Mesenchymal stem cell (in vitro differentiated cells and primary cell): Measurements from ENCODE around the gene GSTM3.
A peak's percentile ranks its signal among the peaks of the same experiment; 100 is the strongest.

Source experiments
- DNase-seq: peaks from one replicate; pipeline ENCODE4 v3.0.0-alpha.2; 2013
- H2AFZ ChIP-seq: one replicate; pipeline ENCODE4 v1.6.1; 2013; ENCODE audit warnings: low read depth, mild to moderate bottlenecking, control low read depth, inconsistent platforms, low read length, moderate library complexity
- H2AK5ac ChIP-seq: 2 replicates; pipeline ENCODE4 v1.6.1; 2013; ENCODE audit warnings: low read length, moderate library complexity, mild to moderate bottlenecking, inconsistent platforms; ENCODE audit not compliant: severe bottlenecking
- H2BK120ac ChIP-seq: one replicate; pipeline ENCODE4 v1.6.1; 2013; ENCODE audit warnings: low read depth, mild to moderate bottlenecking, inconsistent platforms, low read length, moderate library complexity
- H2BK12ac ChIP-seq, 2 experiments: one replicate each; pipeline ENCODE4 v1.6.1; 2013; ENCODE audit warnings: inconsistent platforms in 2 of 2, low read length in 2 of 2, mild to moderate bottlenecking in 2 of 2, moderate library complexity in 2 of 2, control low read depth in 1 of 2
- H2BK15ac ChIP-seq: one replicate; pipeline ENCODE4 v1.6.1; 2013; ENCODE audit warnings: mild to moderate bottlenecking, low read depth, inconsistent platforms; ENCODE audit not compliant: poor library complexity, severe bottlenecking
- H2BK5ac ChIP-seq: 2 replicates; pipeline ENCODE4 v1.6.1; 2013; ENCODE audit warnings: low read depth, mild to moderate bottlenecking, low read length, control low read depth, inconsistent platforms; ENCODE audit not compliant: poor library complexity, severe bottlenecking
- H3K14ac ChIP-seq, 2 experiments: one replicate each; pipeline ENCODE4 v1.6.1; 2013; ENCODE audit warnings: inconsistent platforms in 2 of 2, low read length in 2 of 2, control low read depth in 1 of 2, mild to moderate bottlenecking in 1 of 2, moderate library complexity in 1 of 2
- H3K18ac ChIP-seq, 2 experiments: one replicate each; pipeline ENCODE4 v1.6.1; 2013; ENCODE audit warnings: inconsistent platforms in 2 of 2, low read length in 2 of 2, control low read depth in 1 of 2, low read depth in 1 of 2, mild to moderate bottlenecking in 1 of 2
- H3K23ac ChIP-seq, 2 experiments: one replicate each; pipeline ENCODE4 v1.6.1; 2013; ENCODE audit warnings: inconsistent platforms in 2 of 2, low read length in 2 of 2, mild to moderate bottlenecking in 2 of 2, moderate library complexity in 2 of 2, control low read depth in 1 of 2
- H3K27ac ChIP-seq: 2 replicates; pipeline ENCODE4 v1.5.1; 2013; ENCODE audit warnings: mild to moderate bottlenecking, moderate library complexity, low read length, control low read depth, inconsistent platforms; ENCODE audit not compliant: poor library complexity, severe bottlenecking
- H3K27me3 ChIP-seq, 2 experiments: 2 replicates each; pipeline versions ENCODE4 v1.6.1 to v1.7.0; 2013; ENCODE audit warnings: low read length in 2 of 2, mild to moderate bottlenecking in 2 of 2, moderate library complexity in 2 of 2, control low read depth in 1 of 2, inconsistent platforms in 1 of 2; ENCODE audit not compliant: control insufficient read depth in 1 of 2, insufficient read depth in 1 of 2
- H3K36me3 ChIP-seq, 2 experiments: 2 replicates each; pipeline versions ENCODE4 v1.6.1 to v1.7.0; 2013; ENCODE audit warnings: low read length in 2 of 2, control low read depth in 1 of 2, inconsistent platforms in 1 of 2, low read depth in 1 of 2, mild to moderate bottlenecking in 1 of 2; ENCODE audit not compliant: insufficient read depth in 2 of 2, control insufficient read depth in 1 of 2
- H3K4ac ChIP-seq, 2 experiments: one replicate each; pipeline ENCODE4 v1.6.1; 2013; ENCODE audit warnings: inconsistent platforms in 2 of 2, low read length in 2 of 2, mild to moderate bottlenecking in 2 of 2, moderate library complexity in 2 of 2, control low read depth in 1 of 2, low read depth in 1 of 2
- H3K4me1 ChIP-seq: 2 replicates; pipeline ENCODE4 v1.6.1; 2013; ENCODE audit warnings: low read depth, low read length, control low read depth; ENCODE audit not compliant: control insufficient read depth, insufficient read depth
- H3K4me2 ChIP-seq: 2 replicates; pipeline ENCODE4 v1.6.1; 2013; ENCODE audit warnings: low read length, mild to moderate bottlenecking, inconsistent platforms; ENCODE audit not compliant: poor library complexity, severe bottlenecking
- H3K4me3 ChIP-seq, 2 experiments: 2 replicates each; pipeline versions ENCODE4 v1.5.1 to v1.7.0; 2013; ENCODE audit warnings: low read length in 2 of 2, mild to moderate bottlenecking in 2 of 2, control low read depth in 1 of 2, low read depth in 1 of 2; ENCODE audit not compliant: insufficient read depth in 1 of 2
- H3K79me1 ChIP-seq: replicated peaks from 2 replicates; pipeline ENCODE4 v1.6.1; 2013; ENCODE audit warnings: mild to moderate bottlenecking, control low read depth, low read length, inconsistent platforms; ENCODE audit not compliant: poor library complexity, severe bottlenecking
- H3K9ac ChIP-seq: 2 replicates; pipeline ENCODE4 v1.7.0; 2013; ENCODE audit warnings: mild to moderate bottlenecking, low read length, moderate library complexity
- H3K9me3 ChIP-seq: 2 replicates; pipeline ENCODE4 v1.7.0; 2013; ENCODE audit warnings: mild to moderate bottlenecking, low read length; ENCODE audit not compliant: control insufficient read depth
- H4K8ac ChIP-seq: one replicate; pipeline ENCODE4 v1.6.1; 2013; ENCODE audit warnings: inconsistent platforms, mild to moderate bottlenecking, low read length, moderate library complexity
- H4K91ac ChIP-seq: one replicate; pipeline ENCODE4 v1.6.1; 2013; ENCODE audit warnings: mild to moderate bottlenecking, low read length, inconsistent platforms
- WGBS: methylation state at CpG from one replicate; pipeline ENCODE4 v1.1.7; 2013; ENCODE audit warnings: mixed read lengths; 5-methylcytosine and 5-hydroxymethylcytosine counted together

The GSTM3 gene

GRCh38 chr1:109761227-109762038 is 20.6 kb upstream of the GSTM3 start:
- Histone ChIP-seq H4K91ac (peak overlapping the region; percentile 63), H3K4me2 (no peak overlapping the region), H3K9me3 (no peaks in the 10 kb centered on the region), H2BK12ac (peak overlapping the region; percentile 7 to 37), H3K9ac (no peak overlapping the region), H2BK5ac (no peak overlapping the region), H3K36me3 (no peaks in the 10 kb centered on the region), H3K14ac (no peak overlapping the region), H4K8ac (peak overlapping the region; percentile 57), H2BK120ac (no peak overlapping the region), H3K23ac (no peak overlapping the region), H3K27ac (no peak overlapping the region), H3K4me1 (no peaks in the 10 kb centered on the region), H3K4ac (peak overlapping the region in 1 of 2 experiments; percentile 41), H2AFZ (no peak overlapping the region), H2BK15ac (peak overlapping the region; percentile 84), H3K18ac (peak overlapping the region in 1 of 2 experiments; percentile 48), H2AK5ac (no peak overlapping the region), H3K4me3 (no peak overlapping the region), H3K79me1 (no peaks in the 10 kb centered on the region), H3K27me3 (peaks cover 7 to 13% of the 10 kb centered on the region in 2 experiments)
- DNase-seq = peak; percentile 52
- WGBS = 76% methylated on average over 13 of the region's 14 CpGs

GRCh38 chr1:109760581-109761226 is 19.9 kb upstream of the GSTM3 start:
- Histone ChIP-seq H3K18ac (peak overlapping the region; percentile 11 to 61), H2BK15ac (peak overlapping the region; percentile 62), H4K91ac (peak overlapping the region; percentile 65), H3K9ac (no peak overlapping the region), H3K79me1 (no peaks in the 10 kb centered on the region), H2BK120ac (no peak overlapping the region), H3K36me3 (no peaks in the 10 kb centered on the region), H2AK5ac (no peak overlapping the region), H2AFZ (no peak overlapping the region), H2BK5ac (no peak overlapping the region), H3K4me3 (no peak overlapping the region), H2BK12ac (peak overlapping the region in 1 of 2 experiments; percentile 38), H3K9me3 (no peaks in the 10 kb centered on the region), H3K4ac (peak overlapping the region in 1 of 2 experiments; percentile 13), H3K27ac (no peak overlapping the region), H3K23ac (no peak overlapping the region), H3K4me2 (no peak overlapping the region), H3K14ac (peak overlapping the region in 1 of 2 experiments; percentile 23), H3K27me3 (peaks cover 2 to 6% of the 10 kb centered on the region in 2 experiments), H4K8ac (peak overlapping the region; percentile 16), H3K4me1 (no peaks in the 10 kb centered on the region)
- 85% methylated on average over 6 of the region's 7 CpGs for WGBS
- no peak for DNase-seq

GRCh38 chr1:109759513-109760334 is 18.9 kb upstream of the GSTM3 start:
- Histone ChIP-seq H3K4me1 (no peaks in the 10 kb centered on the region), H3K27me3 (no peaks in the 10 kb centered on the region), H3K27ac (no peak overlapping the region), H4K8ac (no peak overlapping the region), H2BK12ac (no peak overlapping the region), H3K4ac (no peak overlapping the region), H2AFZ (no peak overlapping the region), H3K4me3 (no peak overlapping the region), H3K9me3 (no peaks in the 10 kb centered on the region), H2BK15ac (no peak overlapping the region), H3K18ac (no peak overlapping the region), H4K91ac (no peak overlapping the region), H3K14ac (peak overlapping the region in 1 of 2 experiments; percentile 26), H3K4me2 (no peak overlapping the region), H3K9ac (no peak overlapping the region), H2BK5ac (no peak overlapping the region), H3K23ac (no peak overlapping the region), H3K36me3 (no peaks in the 10 kb centered on the region), H3K79me1 (no peaks in the 10 kb centered on the region), H2AK5ac (no peak overlapping the region), H2BK120ac (no peak overlapping the region)
- no peak for DNase-seq
- 94% methylated on average over 11 of the region's 11 CpGs for WGBS
